Vagina (tissue), 2 donors: ENCODE measurements around the gene MAST4. TPM values are rescaled to one million over a fixed set of nuclear protein-coding genes. Genes with fewer than 3 reads are reported as not detected.

ENCODE experiments used
- DNase-seq, 2 donors: peaks; one replicate each; pipeline ENCODE4 v3.0.0-alpha.2; 2017; ENCODE audit errors: extremely low spot score in 2 of 2
- H3K27ac ChIP-seq: fragments of 200-600 bp; sonication (generic); one replicate; pipeline ENCODE4 v1.5.1; 2019
- H3K27me3 ChIP-seq: fragments of 200-600 bp; sonication (generic); one replicate; pipeline ENCODE4 v1.5.1; 2019
- H3K36me3 ChIP-seq, 2 donors: fragments of 200-600 bp; sonication (generic); one replicate each; pipeline ENCODE4 v1.5.1; 2017 to 2019
- H3K4me1 ChIP-seq: fragments of 200-600 bp; sonication (generic); one replicate; pipeline ENCODE4 v1.5.1; 2019
- H3K4me3 ChIP-seq, 2 donors: fragments of 200-600 bp; sonication (generic); 1 replicate in 1 of 2; 2 replicates in 1 of 2; pipeline ENCODE4 v1.5.1; 2016 to 2019
- H3K9me3 ChIP-seq: fragments of 200-600 bp; sonication (generic); one replicate; pipeline ENCODE4 v1.5.1; 2019
- POLR2A ChIP-seq, 2 donors: fragments of 450-650 bp; IDR thresholded peaks; one replicate each; pipeline ENCODE4 v1.6.1; 2017; ENCODE audit warnings: antibody characterized with exemption in 2 of 2, mild to moderate bottlenecking in 2 of 2, moderate library complexity in 2 of 2
- POLR2AphosphoS5 ChIP-seq, 2 donors: sonication (generic); formaldehyde crosslinking; IDR thresholded peaks; one replicate each; pipeline ENCODE4 v1.9.0; 2017; ENCODE audit warnings: antibody characterized with exemption in 2 of 2, mild to moderate bottlenecking in 2 of 2, low read depth in 1 of 2; ENCODE audit not compliant: insufficient read depth in 1 of 2
- intact Hi-C: fragments of 100-400 bp; cut with DNase I; formaldehyde crosslinking; loops from one replicate; pipeline ENCODE4 v1.15.1; 2023
- total RNA-seq: library from RNA; depleted of rRNA; stranded (reverse); fragments of >200 nt; gene quantifications from one replicate; pipeline ENCODE4 v1.2.3, GENCODE V29; 2016
- TF ChIP-seq, protein P1 (sequence below), 3 experiments: fragments of 450-650 bp in 2 of 3; fragments of 200-600 bp in 1 of 3; sonication (generic) in 1 of 3; IDR thresholded peaks; one replicate each; pipeline ENCODE4 v1.5.1; 2017 to 2019; ENCODE audit warnings: antibody characterized with exemption in 3 of 3, mild to moderate bottlenecking in 2 of 3, moderate library complexity in 2 of 3

MAST4 gene
- total RNA-seq, 1 donor from 2014 or later = 85.9 TPM

DNA sequence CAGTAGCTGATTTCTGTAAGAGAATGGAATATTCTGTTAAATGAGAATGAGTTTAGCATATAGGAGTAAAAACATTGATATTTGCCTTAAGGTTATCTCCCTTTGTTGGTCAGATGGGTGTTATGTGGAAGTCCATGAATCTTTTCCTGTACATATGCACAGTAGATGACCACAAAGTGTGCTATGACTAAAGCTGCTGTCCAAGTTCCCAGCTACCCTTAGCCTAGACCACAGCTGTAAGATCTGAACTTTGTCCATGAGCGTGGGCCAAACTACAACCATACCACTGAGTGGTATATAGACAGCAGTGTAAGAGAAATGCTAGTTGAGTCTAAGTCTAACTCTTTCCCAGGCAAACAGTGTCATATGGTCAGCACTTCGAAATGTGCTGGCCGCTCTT lies 551.6 kb downstream of the MAST4 start:
- TF ChIP-seq POLR2AphosphoS5 (IDR thresholded peaks at IDR 0.05; ENCODE audit: insufficient read depth in 1 of 2, low read depth in 1 of 2) (no peak), POLR2A (IDR thresholded peaks at IDR 0.05) (no peak)
- TF ChIP-seq, protein P1, sequence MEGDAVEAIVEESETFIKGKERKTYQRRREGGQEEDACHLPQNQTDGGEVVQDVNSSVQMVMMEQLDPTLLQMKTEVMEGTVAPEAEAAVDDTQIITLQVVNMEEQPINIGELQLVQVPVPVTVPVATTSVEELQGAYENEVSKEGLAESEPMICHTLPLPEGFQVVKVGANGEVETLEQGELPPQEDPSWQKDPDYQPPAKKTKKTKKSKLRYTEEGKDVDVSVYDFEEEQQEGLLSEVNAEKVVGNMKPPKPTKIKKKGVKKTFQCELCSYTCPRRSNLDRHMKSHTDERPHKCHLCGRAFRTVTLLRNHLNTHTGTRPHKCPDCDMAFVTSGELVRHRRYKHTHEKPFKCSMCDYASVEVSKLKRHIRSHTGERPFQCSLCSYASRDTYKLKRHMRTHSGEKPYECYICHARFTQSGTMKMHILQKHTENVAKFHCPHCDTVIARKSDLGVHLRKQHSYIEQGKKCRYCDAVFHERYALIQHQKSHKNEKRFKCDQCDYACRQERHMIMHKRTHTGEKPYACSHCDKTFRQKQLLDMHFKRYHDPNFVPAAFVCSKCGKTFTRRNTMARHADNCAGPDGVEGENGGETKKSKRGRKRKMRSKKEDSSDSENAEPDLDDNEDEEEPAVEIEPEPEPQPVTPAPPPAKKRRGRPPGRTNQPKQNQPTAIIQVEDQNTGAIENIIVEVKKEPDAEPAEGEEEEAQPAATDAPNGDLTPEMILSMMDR (IDR thresholded peaks at IDR 0.05) = no peak
- no peaks in the 10 kb centered on the region for H3K9me3 ChIP-seq
- no peaks in the 10 kb centered on the region for H3K4me1 ChIP-seq
- peaks cover 0 to 46% of the 10 kb centered on the region in 2 donors for H3K36me3 ChIP-seq
- H3K4me3 ChIP-seq = no peak overlapping the region
- H3K27me3 ChIP-seq = no peaks in the 10 kb centered on the region
- DNase-seq = no peak
- H3K27ac ChIP-seq = no peak overlapping the region
- intact Hi-C loops = loop anchor here (10.0 kb wide), 1 partner anchor 333 kb away; no protein-coding TSS in a partner anchor

DNA sequence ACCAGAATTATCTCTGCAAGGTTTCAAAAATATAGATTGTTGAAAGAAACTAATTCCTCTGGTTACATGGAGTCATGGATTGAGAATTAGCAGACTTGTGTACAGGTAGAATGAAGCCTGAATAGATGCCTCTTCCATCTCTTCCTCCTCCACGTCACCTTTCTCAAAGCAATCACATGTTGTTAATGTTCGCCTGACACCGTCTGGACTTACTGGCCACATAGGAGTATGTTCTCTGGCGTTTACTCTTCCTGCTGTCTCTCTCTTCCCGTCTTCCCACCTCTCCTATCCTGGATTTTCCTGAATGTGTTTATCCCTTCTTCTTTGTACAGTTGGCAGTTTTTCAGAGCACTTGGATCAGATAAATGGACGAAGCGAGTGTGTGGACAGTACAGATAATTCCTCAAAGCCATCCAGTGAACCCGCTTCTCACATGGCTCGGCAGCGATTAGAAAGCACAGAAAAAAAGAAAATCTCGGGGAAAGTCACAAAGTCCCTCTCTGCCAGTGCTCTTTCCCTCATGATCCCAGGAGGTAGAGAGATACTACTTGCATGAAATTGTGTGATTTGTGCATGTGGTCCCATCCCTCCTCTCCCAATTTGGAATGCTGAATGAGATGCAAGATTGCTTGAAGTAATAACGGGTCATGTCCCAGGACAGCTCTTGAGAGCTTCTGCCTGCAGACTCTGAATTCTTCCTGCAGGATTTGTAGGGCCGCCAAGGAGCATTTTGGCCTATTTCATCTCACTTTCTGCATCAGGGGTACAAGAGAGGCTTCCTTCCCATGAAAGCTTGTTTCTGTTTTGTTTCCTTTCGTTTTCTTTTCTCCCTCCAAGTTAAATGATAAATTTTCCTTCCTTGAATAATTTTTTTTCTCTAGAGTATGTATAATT lies 553.1 kb downstream of the MAST4 start:
- Histone ChIP-seq H3K27me3 (no peaks in the 10 kb centered on the region), H3K9me3 (no peaks in the 10 kb centered on the region), H3K27ac (peak overlapping the region; percentile 14), H3K4me3 (no peak overlapping the region), H3K4me1 (no peaks in the 10 kb centered on the region), H3K36me3 (peaks cover 0 to 46% of the 10 kb centered on the region in 2 donors)
- DNase-seq = no peak
- intact Hi-C loops = loop anchor here (10.0 kb wide), 1 partner anchor 335 kb away; no protein-coding TSS in a partner anchor
- TF ChIP-seq, protein P1 (IDR thresholded peaks at IDR 0.05) = no peak
- TF ChIP-seq POLR2A (IDR thresholded peaks at IDR 0.05) (no peak), POLR2AphosphoS5 (IDR thresholded peaks at IDR 0.05; ENCODE audit: insufficient read depth in 1 of 2, low read depth in 1 of 2) (no peak)

DNA sequence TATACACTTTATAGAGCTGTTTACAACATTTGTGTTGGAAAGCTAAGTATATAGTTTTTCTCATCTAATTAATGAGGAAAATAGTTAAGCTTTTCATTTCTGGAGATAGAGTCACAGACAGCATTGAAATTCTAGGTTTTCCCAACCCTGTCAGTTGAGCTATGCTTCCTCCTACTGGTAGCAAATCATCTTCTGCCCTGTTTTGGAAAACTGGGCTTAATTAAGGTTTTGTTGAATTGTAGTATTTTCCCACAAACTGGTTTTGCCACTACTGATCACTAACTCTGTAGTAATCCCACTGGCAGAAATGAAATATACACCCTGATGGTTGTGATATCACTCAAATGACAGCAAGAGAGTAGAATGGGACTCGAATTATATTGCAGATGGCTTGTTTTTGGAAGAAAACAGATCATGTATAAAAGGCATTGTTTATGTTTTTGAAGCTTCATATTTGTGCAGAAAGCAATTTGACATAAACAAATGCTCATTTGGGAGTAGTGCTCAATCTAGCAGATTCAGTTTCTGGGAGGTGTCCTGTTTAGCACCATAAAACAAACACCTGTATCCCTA lies 553.8 kb downstream of the MAST4 start:
- Histone ChIP-seq H3K9me3 (no peaks in the 10 kb centered on the region), H3K27me3 (no peaks in the 10 kb centered on the region), H3K4me3 (no peak overlapping the region), H3K27ac (peak overlapping the region; percentile 14), H3K4me1 (no peaks in the 10 kb centered on the region), H3K36me3 (peaks cover 0 to 45% of the 10 kb centered on the region in 2 donors)
- TF ChIP-seq POLR2AphosphoS5 (IDR thresholded peaks at IDR 0.05; ENCODE audit: insufficient read depth in 1 of 2, low read depth in 1 of 2) = no peak
- TF ChIP-seq, protein P1 (IDR thresholded peaks at IDR 0.05) = peak in 2 of 3 experiments; percentile 21 to 33
- no peak for DNase-seq
- intact Hi-C loops = loop anchor here (10.0 kb wide), 3 partner anchors 55 to 335 kb away; no protein-coding TSS in a partner anchor

DNA sequence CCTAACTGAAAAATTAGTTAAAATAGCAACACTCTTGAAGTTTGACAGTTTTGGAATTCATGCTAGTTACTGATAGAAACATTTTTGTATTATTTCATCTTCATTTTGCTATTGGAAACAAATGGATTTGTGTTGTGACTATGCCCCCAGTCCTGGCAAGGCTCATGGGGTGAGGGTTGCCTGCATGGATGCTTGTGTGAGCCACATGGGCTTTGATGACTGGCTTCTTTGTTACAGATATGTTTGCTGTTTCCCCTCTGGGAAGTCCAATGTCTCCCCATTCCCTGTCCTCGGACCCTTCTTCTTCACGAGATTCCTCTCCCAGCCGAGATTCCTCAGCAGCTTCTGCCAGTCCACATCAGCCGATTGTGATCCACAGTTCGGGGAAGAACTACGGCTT lies 556.2 kb downstream of the MAST4 start:
- Histone ChIP-seq H3K4me3 (no peak overlapping the region), H3K27ac (no peak overlapping the region), H3K9me3 (no peaks in the 10 kb centered on the region), H3K27me3 (no peaks in the 10 kb centered on the region), H3K36me3 (peaks cover 0 to 32% of the 10 kb centered on the region in 2 donors), H3K4me1 (no peaks in the 10 kb centered on the region)
- intact Hi-C loops = loop anchor here (10.0 kb wide), 2 partner anchors 52 to 148 kb away; no protein-coding TSS in a partner anchor
- no peak for DNase-seq
- TF ChIP-seq, protein P1 (IDR thresholded peaks at IDR 0.05) = no peak
- TF ChIP-seq POLR2AphosphoS5 (IDR thresholded peaks at IDR 0.05; ENCODE audit: insufficient read depth in 1 of 2, low read depth in 1 of 2) (no peak), POLR2A (IDR thresholded peaks at IDR 0.05) (no peak)
